ENCODE data around the gene DPP6.
"Not testable (repeated sequence)": the region's sequence is repeated elsewhere in the genome, so short reads cannot be mapped to it uniquely, and the experiment has no call there.

DPP6 gene

DNA sequence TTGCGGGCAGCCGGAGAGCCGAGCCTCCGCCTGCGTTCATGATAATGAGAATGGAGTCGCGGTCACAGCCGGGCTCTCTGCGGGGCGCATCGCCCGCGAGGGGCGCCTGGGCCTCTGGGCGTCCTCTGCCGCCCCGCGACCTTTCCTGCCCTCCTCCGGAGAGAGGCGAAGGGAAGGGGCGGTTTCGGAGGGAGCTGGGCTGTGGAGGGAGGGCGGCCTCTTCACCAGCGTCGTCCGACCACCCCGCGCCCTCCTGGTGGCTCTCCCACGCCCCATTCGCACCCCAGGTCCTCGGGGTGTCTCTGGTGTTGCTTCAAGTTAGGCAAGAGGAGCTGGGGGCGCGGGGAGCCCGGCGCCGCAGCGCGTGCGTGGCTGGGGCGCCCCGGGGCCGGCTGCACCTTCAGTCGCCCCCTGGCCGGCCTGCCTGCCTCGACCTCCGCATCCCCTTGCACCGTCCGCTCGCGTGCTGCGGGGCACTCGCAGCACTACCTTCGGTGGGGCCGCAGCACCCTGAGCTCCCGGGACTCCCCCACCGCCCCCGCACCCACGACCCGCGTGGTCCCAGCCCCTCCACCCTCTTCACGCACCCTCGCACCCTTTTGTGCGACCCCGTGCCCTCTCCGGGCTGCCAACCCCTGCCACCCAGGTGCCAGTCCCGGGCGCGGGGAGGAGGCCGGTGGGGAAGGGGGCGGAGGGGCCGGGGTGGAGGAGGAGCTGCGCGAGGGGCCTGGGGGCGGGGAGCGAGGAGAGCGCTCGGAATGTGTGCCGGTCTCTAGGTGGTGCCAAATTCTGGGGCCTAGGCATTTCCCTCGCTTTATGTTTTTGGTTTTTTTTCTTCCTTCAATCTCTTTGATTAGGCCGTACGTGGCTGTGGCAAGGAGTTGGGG lies at the start of gene DPP6:
Gene DPP6 (plus strand): TSS at position 756 of the 887 bp plus-strand sequence.
- DNase-seq (ENCODE audit: low read depth in 2 of 2): not testable (repeated sequence)

DNA sequence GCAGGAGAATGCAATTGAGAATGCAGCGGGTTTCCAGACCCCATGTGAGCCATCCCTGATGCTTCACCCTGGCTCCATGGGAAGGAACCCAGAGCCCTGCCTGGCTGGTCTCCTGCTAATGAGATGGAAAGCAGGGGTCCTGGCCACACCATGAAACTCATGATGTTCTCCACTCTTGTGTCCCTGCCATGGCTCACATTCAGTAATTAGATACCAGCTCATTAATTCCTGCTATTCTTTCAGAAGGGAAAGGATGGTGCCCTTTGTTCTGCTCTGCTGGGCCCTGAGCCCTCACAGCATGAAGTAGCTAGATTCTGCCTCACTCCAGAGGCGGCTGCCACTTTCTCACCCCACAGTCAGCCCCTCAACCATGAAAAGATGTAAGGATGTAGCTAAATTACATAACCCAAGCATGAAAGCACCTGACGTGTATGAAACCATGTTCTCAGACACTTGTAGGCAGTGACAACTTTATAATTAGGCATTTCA lies 42.7 kb upstream of the DPP6 start:
- not testable (repeated sequence) for DNase-seq (ENCODE audit: low read depth in 2 of 2)

GRCh38 chr7:154010726-154011568 lies 41.3 kb upstream of the DPP6 start:
- not testable (repeated sequence) for DNase-seq (ENCODE audit: low read depth in 2 of 2)

GRCh38 chr7:154012800-154013199 lies 39.4 kb upstream of the DPP6 start:
- DNase-seq (ENCODE audit: low read depth in 2 of 2): not testable (repeated sequence)

DNA sequence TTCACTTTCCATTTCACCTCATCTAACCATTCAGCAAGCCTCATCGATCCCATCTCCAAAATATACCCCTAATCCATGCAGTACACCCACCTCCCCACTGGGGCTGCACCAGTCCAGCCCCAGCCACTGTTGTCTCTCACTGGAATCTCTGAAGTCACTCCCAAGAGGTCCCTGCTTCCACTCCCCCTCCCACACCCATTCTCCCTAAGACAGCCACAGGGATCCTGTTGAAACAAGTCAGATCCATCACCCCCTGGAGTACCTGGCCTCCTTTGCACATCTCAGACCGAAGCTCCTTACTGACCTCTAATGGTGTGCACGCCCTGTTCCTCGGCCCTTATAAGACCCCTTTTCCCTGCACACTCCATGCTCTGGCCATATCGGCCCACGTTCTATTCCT lies 36.6 kb upstream of the DPP6 start:
- not testable (repeated sequence) for DNase-seq (ENCODE audit: low read depth in 2 of 2)

- not testable (repeated sequence) for DNase-seq (ENCODE audit: low read depth in 2 of 2)
Observed at GRCh38 chr7:154018354-154018753, 33.8 kb upstream of the DPP6 start.

- not testable (repeated sequence) for DNase-seq (ENCODE audit: low read depth in 2 of 2)
Observed at GRCh38 chr7:154027805-154028204, 24.4 kb upstream of the DPP6 start.

- not testable (repeated sequence) for DNase-seq (ENCODE audit: low read depth in 2 of 2)
Observed at GRCh38 chr7:154030476-154031080, 21.6 kb upstream of the DPP6 start.

DNA sequence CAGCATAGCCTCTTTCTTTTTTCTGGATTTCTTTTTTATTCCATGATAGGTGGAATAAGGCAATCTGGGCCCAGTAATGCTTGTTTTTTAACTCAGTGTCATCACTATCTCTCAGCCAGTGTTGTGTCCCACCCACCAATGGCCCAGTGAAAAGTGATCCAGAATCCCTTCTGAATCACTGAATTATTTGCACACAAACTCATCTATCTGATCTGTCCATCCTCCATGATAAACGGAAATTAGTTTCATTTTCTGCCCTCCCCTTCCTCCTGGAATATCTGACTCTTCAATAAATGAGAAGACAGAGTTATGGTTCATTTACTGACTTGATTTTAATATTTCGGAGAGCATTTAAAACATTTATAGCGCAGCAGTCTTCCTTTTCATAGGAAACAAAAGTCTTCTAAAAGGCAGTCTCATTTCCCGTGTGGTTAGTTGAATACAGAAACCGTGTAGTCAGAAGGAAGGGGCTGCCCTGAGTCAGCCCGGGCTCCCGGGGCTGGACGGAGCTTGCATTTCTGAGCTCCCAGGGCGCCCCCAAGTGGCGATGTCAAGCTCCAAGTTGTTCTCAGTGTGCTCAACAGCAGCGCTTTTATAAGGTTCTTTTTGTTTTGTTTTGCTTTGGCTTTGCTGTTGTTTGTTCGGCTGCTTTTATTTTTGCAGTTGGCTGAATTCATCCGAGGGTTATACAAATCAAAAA lies 12.6 kb upstream of the DPP6 start:
- not testable (repeated sequence) for DNase-seq (ENCODE audit: low read depth in 2 of 2)

GRCh38 chr7:154050394-154050793 lies 1.8 kb upstream of the DPP6 start:
- DNase-seq (ENCODE audit: low read depth in 2 of 2): not testable (repeated sequence)

- DNase-seq (ENCODE audit: low read depth in 2 of 2): not testable (repeated sequence)
Observed at GRCh38 chr7:154051006-154051642, 1.1 kb upstream of the DPP6 start.

GRCh38 chr7:154052530-154053252 lies 493 bp downstream of the DPP6 start:
- DNase-seq (ENCODE audit: low read depth in 2 of 2): not testable (repeated sequence)

- not testable (repeated sequence) for DNase-seq (ENCODE audit: low read depth in 2 of 2)
Observed at GRCh38 chr7:154053466-154054312, 1.5 kb downstream of the DPP6 start.

- DNase-seq (ENCODE audit: low read depth in 2 of 2): not testable (repeated sequence)
Observed at GRCh38 chr7:154054664-154055063, 2.5 kb downstream of the DPP6 start.

DNA sequence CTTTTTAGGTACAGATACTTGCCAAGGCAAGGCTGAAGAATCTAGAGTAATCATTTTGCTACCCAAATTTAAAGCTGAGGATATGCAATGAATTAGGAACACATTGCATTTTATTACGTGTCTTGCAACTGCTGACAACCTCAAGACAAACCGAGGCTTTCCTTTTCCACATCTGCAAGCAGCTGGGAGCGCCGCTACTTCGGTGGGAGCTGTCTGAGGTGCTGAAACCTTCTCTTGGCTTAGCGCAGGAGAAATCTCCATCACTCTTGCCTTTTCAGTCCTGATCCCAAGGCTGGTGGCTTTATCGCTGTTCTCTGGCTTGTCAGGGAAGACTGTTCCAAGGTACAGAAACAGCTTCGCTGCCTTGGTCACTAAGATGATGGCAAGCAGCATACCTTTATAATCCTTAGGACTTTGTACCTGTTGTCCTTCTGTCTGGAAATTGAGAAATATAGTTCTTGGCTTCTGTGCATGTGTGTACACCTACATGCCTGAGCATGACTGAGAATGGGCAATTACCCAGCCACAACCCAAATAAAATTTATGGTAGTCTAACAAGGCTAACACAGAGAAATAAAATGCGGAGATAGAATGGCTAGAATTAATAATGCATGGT lies 3.4 kb downstream of the DPP6 start:
- peak; percentile 1 to 6 for DNase-seq (ENCODE audit: low read depth in 2 of 2)

GRCh38 chr7:154058783-154059182 lies 6.6 kb downstream of the DPP6 start:
- DNase-seq (ENCODE audit: low read depth in 2 of 2): not testable (repeated sequence)

GRCh38 chr7:154060551-154060950 lies 8.4 kb downstream of the DPP6 start:
- DNase-seq (ENCODE audit: low read depth in 2 of 2): not testable (repeated sequence)

- DNase-seq (ENCODE audit: low read depth in 2 of 2): not testable (repeated sequence)
Observed at GRCh38 chr7:154071833-154072232, 19.6 kb downstream of the DPP6 start.

All from fibroblast of skin of left biceps (primary cell).